ENCODE measurements around the gene SLC26A5.

The SLC26A5 gene

DNA sequence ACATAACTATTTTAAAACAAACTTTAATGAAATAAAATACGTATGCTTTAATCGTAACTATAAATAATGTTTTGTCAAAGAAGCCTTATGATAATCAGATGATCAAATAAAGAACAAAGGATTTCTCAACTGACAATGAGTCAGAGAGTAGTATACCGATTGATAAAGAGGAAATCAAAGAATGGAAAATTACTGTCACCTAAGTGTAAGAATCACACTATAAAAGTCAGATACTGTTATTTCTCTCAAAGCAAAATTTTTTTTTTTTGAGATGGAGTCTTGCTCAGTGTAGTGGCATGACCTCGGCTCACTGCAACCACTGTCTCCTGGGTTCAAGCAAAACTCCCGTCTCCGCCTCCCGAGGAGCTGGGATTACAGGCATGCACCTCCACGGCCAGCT lies 120.3 kb downstream of the SLC26A5 start:
- H3K27ac ChIP-seq: no peak overlapping the region
- peaks cover 68% of the 10 kb centered on the region for H3K36me3 ChIP-seq

More for the DNA sequence above, 120.3 kb downstream of the SLC26A5 start:
- TF ChIP-seq, protein P1, sequence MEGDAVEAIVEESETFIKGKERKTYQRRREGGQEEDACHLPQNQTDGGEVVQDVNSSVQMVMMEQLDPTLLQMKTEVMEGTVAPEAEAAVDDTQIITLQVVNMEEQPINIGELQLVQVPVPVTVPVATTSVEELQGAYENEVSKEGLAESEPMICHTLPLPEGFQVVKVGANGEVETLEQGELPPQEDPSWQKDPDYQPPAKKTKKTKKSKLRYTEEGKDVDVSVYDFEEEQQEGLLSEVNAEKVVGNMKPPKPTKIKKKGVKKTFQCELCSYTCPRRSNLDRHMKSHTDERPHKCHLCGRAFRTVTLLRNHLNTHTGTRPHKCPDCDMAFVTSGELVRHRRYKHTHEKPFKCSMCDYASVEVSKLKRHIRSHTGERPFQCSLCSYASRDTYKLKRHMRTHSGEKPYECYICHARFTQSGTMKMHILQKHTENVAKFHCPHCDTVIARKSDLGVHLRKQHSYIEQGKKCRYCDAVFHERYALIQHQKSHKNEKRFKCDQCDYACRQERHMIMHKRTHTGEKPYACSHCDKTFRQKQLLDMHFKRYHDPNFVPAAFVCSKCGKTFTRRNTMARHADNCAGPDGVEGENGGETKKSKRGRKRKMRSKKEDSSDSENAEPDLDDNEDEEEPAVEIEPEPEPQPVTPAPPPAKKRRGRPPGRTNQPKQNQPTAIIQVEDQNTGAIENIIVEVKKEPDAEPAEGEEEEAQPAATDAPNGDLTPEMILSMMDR (IDR thresholded peaks at IDR 0.05): no peak
- Histone ChIP-seq H3K9me3 (no peaks in the 10 kb centered on the region), H3K27me3 (no peaks in the 10 kb centered on the region), H3K4me3 (ENCODE audit: low read depth in 1 of 2, low read length in 1 of 2) (no peak overlapping the region), H3K4me1 (ENCODE audit: control insufficient read depth in 1 of 2, insufficient read depth in 1 of 2, low read depth in 1 of 2, low read length in 1 of 2) (no peaks in the 10 kb centered on the region)

All from neutrophil (primary cell).